Esophagus muscularis mucosa (tissue), 4 donors: ENCODE measurements around the gene TMEM200B.

Experiments
- CTCF ChIP-seq, 3 experiments: fragments of 200-600 bp in 2 of 3; fragments of 450-650 bp in 1 of 3; sonication (generic) in 2 of 3; IDR thresholded peaks; one replicate each; pipeline ENCODE4 v1.5.1; 2017 to 2019; ENCODE audit warnings: antibody characterized with exemption in 3 of 3, mild to moderate bottlenecking in 2 of 3, moderate library complexity in 1 of 3
- EP300 ChIP-seq: sonication (generic); formaldehyde crosslinking; IDR thresholded peaks from one replicate; pipeline ENCODE4 v1.6.1; 2017; ENCODE audit warnings: antibody characterized with exemption
- POLR2AphosphoS5 ChIP-seq, 2 donors: sonication (generic); formaldehyde crosslinking; IDR thresholded peaks; one replicate each; pipeline ENCODE4 v1.6.1; 2017; ENCODE audit warnings: antibody characterized with exemption in 2 of 2

- TF ChIP-seq CTCF (IDR thresholded peaks at IDR 0.05) (no peak), POLR2AphosphoS5 (IDR thresholded peaks at IDR 0.05) (no peak), EP300 (no peak)
These were observed 2.2 kb downstream of the TMEM200B start for GRCh38 chr1:29121516-29121935.
